HG03558 (cell line): ENCODE measurements around the gene EFNA2.

Experiments
- ATAC-seq: cut with Tn5 transposase; IDR thresholded peaks from one replicate; pipeline ENCODE4 v1.9.1; 2021; ENCODE audit warnings: moderate number of reproducible peaks; ENCODE audit not compliant: unreplicated experiment; ENCODE audit errors: extremely low read depth

EFNA2 gene

DNA sequence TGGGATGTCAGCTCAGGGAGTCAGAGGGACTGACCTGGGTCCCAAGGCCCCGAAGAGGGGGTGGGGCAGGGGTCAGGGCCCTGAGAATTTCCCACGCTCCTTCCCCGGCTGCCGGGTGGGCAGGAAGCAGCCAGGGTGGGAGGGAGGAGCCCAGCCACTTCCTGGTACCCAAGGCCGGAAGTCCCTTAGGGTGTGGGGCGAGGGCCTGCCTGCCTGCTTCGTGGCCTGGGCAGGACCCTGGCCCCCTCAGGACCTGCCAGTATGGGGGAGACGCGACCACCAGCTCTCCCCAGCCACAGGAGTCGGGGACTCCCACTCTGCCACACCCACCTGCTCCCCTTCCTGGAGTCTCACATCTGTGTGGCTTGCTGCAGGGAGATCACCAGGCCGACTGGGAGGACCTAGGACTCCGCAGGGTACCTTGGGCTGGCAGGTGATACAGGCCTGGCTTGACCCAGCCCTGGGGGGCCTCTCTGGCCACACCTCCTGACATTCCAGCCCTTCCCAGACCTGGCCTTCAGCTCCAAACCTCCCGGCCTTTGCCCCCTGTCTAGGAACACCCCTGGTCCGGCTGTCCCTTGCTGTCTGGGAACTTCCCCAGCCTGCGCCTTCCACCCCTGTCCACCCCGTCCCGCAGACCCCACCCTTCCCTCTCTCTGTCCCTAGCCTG lies 26.3 kb upstream of the EFNA2 start:
- no peak for ATAC-seq

DNA sequence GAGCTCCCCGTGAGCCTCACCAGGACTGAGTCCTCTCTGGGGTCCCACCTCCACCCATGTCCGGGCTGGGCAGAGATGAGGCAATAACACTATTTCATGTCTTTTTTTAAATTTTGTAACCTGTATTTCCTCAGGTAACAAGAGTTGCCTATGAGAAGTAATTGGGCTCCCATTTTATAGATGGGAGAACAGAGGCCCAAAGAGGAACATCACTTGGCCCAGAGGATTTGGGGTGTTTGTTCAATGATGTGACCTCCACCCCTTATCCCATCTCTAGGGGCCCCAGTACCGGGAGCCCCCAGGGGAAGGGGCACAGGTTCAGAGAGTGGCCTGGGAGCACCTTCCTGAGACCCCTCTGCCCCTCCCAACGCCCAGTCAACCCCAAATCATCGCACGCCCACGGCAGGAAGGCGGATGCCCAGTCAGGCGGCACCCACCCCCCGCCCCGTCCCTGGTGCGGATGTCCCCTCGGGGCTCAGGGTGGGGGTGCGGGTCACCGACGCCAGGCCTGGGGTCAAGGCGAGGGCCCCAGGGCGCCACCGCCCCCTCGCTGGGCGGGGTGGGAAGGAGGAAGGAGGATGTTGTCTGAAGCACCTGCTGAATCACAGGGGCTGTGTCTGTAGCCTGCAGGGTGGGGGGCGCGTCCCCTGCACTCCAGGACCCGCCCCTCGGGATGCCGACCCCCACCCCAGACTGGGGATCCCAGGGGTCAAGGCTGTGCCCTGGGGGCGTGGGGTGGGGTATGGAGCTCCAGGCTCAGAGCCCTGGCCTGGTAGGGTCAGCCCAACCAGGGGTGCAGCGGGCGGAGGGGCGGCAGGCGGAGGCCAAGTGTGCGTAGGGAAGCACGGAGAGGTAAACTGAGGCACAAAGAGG lies 25.6 kb upstream of the EFNA2 start:
- ATAC-seq: no peak

DNA sequence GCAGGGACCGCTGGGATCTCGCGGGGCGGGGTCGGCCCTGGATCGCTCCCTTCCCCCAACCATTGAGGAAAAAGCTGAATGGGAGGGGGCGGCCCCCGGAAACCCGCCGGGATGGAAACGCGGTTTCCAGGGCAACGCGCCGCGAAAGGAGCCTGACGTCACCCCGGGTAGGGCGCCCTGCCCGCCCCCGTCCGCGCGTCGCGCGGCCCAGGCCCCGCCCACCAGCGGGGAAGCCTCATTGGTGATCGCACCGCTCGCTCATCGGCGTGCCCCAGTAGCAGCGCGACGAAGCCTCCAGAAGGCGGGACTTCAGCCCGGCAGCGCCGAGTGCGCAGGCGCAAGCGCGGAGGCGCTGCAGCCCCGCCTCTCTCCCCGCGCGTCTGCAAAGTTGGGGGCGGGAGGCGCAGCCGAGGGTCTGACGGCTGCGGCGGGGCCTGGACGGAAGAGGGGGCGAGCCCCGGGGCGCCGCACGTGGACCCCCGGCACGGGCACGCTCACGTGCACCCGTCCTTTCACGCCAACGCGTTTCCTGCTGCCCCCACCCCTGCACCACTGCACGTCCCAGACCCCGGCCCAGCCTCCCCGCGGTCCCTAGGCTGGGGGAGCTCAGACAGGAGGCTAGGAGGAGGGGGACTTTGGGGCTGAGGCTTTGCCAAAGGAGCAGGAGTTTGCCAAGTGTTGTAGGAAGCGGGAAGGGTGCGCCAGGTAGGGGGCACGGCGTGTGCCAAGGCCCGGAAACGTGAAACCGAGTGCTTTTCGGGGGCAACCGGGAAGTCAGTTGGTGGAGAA lies 24.7 kb upstream of the EFNA2 start:
- ATAC-seq: peak; percentile 32

DNA sequence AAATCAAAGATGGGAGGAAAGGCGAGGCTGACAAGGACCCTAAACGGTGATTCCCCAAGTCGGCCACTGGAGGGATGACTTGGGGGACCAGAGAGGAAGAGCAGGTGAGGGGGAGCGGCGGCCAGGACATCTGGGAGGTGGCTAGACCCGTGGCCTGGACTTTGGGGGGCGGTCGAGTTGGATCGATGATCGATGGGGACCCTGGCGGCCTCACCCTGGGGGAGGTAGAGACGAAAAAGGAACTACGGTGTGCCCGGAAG lies 24.2 kb upstream of the EFNA2 start:
- ATAC-seq: no peak

DNA sequence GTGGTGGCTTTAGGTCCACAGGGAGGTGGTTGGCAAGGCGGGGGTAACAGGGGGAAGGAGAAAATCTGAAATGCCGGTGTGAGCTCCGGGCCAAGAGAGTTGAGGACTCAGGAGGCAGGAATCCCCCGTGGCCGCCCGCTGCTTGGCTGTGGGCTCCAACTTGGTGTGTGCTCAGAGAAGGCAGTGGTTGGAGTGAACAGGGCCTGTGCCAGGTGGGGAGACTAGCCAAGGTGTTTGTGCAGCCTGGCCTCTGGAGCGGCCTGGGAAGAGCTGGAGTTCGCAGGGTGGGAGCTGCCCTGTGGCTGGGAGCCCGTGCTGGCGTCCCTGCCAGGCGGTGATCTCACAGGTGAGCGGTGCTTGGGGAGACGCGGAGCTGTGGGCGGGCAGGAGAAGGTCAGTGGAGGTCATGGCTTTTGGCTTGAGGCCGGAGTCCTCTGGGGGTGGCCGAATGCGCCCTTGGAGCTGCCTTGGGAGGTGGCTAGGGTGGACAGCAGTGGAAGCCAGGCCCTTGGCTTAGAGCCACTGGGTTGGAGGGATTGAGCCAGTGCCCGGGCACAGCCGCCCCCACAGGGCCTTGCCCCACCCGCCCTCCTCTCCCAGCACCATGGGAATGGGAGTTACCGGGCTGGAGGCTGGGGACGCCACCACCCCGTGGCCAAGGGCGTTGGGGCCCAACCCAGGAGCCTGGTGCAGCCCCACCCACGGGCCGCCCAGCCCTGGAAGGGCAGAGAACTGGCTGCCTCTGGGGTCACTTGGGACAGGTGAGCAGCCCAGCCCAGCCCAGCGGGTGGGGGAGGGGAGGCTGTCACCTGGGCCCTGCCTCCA lies 23.7 kb upstream of the EFNA2 start:
- ATAC-seq: no peak

- ATAC-seq: no peak
Observed at GRCh38 chr19:1262623-1263123, 23.0 kb upstream of the EFNA2 start.

DNA sequence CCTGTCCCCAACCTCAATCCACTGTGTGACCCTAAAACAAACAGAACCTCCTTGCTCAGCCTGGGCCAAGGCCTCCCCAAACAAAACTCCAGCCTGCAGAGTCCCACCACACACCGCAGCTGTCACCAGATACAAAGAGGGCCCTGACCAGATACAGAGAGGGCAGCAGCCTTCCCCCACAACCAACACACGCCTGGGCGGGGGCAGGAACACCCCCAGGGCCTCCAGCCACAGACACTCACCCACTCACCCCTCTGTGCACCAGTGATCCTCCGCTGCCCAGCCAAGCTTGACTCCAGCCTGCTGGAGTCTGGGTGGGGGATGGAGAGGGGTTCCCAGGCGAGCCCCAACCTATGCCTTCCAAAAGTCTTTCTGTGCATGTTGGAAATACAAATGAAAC lies 22.5 kb upstream of the EFNA2 start:
- ATAC-seq: no peak

DNA sequence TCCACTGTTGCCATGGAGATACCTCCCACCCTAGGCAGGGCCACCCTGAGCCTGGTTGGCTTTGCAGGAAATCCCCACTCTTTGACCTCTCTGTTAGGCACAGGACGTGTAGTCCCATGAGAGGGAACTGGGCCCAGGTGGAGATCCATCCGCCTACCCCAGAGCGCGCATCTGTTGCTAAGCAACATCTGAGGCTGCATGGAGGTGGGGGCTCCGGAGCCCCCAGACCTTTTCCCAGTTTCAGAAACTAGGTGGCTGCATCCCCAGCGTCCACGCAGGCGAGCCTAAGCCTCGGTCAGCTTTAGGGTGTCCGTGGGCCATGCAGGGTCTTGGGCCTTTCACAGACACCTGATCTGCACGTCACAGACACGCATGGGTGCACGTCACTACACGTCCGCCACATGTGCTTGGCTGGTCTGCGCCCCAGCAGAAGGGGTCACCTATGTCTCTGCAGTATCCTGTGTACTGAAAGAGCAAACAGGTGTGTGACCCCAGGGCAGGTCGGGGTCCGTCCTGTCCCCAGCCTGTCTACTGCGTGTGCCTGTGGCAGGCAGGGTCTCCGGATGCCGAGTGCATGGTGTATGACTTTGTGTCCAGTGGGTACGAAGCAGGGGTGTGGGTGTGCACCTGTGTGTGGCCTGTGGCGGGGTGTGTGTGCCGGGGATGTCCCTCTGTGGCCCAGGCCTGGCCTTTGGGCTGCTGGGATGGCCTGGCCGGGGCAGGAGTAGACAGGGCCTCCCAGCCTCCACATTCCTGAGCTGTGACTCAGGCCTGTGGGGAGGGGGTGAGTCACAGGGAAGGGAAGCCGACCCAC lies 20.7 kb upstream of the EFNA2 start:
- no peak for ATAC-seq

- ATAC-seq: no peak
Observed at GRCh38 chr19:1265615-1266128, 20.0 kb upstream of the EFNA2 start.

GRCh38 chr19:1266129-1266915 lies 19.4 kb upstream of the EFNA2 start:
- ATAC-seq: no peak

DNA sequence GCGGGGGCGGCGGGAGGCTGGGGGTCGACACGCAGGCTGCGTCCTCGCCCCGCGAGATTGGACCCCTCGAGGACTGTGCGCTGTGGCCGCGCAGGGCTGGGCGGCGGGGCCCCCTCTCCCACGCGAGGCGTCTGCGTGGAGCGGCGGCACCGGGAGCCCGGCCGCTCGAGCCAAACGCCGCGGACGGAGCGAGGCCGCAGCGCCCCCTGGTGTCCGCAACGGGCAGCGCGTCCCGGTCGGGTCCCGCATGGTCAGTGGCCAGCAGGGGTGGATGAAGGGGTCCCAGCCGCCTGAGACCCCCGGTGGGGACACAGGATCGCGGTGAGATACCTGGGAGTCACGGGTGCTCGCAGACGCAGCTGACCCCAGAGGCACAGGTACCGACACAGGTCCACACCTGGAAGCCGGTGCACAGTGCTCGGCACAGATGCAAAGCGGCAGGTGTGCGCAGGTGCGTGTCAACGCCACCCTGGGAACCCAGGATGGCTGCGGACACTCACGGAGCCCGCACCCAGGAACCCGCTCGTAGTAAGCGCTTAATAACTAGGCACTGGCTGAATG lies 18.7 kb upstream of the EFNA2 start:
- ATAC-seq: no peak

DNA sequence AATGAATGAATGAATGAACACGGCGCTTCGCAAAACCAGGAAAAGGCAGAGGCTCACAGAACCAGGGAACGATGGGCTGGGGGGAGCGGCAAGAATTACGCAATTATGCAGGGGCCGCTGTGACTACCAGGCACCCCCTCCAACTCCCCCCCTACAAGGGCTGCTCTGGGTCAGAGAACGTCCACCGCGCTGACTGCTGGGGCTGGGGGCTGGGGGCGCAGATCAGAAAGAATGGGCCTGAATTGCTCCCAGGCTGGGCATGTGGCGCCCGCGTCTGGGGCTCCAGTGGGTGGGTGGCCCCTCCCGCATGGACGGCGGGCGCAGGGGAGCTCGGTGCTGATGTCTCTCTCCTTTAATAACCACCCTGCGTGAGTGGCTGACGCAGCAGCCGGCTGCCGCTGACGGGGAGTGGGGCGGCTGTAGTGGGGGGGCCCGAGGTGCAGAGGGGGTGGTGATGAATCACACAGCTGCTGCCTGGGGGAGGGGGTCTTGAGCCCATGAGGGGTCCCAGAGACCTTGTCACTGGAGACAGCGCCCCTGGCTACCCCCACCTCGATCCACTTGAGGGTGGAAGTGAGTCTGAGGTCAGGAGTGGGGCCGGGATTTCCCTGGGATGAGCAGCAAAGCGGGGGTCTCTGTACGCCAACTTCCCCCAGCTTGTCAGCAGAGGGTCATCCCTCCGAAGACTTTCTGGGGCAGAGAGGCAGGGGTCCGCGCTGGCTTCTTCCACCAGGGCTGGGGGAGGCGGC lies 18.0 kb upstream of the EFNA2 start:
- no peak for ATAC-seq

- ATAC-seq: no peak
Observed at GRCh38 chr19:1268226-1269064, 17.2 kb upstream of the EFNA2 start.

GRCh38 chr19:1269065-1269477 lies 16.6 kb upstream of the EFNA2 start, which contains the start of gene CIRBP:
Gene CIRBP (plus strand): TSS chr19:1269332. CDS start chr19:1270934, 1,602 bp downstream.
- ATAC-seq: no peak

- no peak for ATAC-seq
Observed at GRCh38 chr19:1269478-1270212, 16.0 kb upstream of the EFNA2 start.
